MM.1S (cell line): ENCODE measurements around the gene BRINP3.

ENCODE experiments used
- EZH2 ChIP-seq: fragments of 300-600 bp; sonication (generic); optimal IDR thresholded peaks from 2 replicates; pipeline ENCODE3; 2017; ENCODE audit warnings: low read depth, mild to moderate bottlenecking, antibody characterized with exemption, low read length, mixed read lengths
- TF ChIP-seq, protein P1 (sequence below): fragments of 300-600 bp; sonication (generic); IDR thresholded peaks from 2 replicates; pipeline ENCODE4 v1.5.1; 2016; ENCODE audit warnings: antibody characterized with exemption, low read length, mixed read lengths

DNA sequence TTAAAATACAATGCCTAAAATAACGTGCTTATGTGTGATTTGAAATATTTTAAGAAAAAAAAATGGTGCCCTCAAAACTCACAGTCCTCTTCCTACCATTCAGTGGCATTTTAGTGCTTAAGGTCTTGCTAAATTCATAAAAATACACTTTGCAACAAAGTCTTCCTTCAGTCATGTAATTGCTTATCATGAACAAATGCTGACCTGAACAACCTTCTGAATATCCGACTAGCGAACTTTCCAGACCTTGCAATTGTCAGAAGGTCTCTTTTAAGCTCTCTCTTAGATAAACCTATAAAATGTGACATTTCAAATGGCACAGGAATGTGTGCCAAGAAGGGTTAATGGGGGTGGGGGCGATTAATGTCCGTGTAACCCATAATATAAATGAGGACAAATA, 858 bp downstream of the BRINP3 start:
- TF ChIP-seq, protein P1, sequence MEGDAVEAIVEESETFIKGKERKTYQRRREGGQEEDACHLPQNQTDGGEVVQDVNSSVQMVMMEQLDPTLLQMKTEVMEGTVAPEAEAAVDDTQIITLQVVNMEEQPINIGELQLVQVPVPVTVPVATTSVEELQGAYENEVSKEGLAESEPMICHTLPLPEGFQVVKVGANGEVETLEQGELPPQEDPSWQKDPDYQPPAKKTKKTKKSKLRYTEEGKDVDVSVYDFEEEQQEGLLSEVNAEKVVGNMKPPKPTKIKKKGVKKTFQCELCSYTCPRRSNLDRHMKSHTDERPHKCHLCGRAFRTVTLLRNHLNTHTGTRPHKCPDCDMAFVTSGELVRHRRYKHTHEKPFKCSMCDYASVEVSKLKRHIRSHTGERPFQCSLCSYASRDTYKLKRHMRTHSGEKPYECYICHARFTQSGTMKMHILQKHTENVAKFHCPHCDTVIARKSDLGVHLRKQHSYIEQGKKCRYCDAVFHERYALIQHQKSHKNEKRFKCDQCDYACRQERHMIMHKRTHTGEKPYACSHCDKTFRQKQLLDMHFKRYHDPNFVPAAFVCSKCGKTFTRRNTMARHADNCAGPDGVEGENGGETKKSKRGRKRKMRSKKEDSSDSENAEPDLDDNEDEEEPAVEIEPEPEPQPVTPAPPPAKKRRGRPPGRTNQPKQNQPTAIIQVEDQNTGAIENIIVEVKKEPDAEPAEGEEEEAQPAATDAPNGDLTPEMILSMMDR: no peak
- TF ChIP-seq EZH2: no peak
